Measurements from ENCODE around the gene NOP16. TPM values are rescaled to one million over a fixed set of nuclear protein-coding genes. Genes with fewer than 3 reads are reported as not detected.

NOP16 gene
- polyA plus RNA-seq, 2 of the 4 experiments (the other 2 are of a cell fraction), result 90.7 to 127 TPM

GRCh38 chr5:176405656-176406435 is 17.4 kb upstream of the NOP16 start:
- no peak for FAIRE-seq
- ChIA-PET POLR2A (interaction anchor here (1.9 kb wide), 1 partner anchor 17 kb away, joined by 5 read pairs; no protein-coding TSS in a partner anchor), CTCF (interaction anchor here (0.6 to 5.7 kb wide), 12 partner anchors 12 to 676 kb away, joined by 3 to 49 read pairs (median 4); partner anchors contain the start of genes CLTB and FAF2)
- H3K4me1 ChIP-seq, result peaks cover 9% of the 10 kb centered on the region; the same call in 2 of the 3 replicates
- no peak for TF ChIP-seq PBX3 (IDR thresholded peaks at IDR 0.05)
- 0 out of 3 replicates have a peak, but pooled peaks have one; percentile 16 for TF ChIP-seq CTCF (IDR thresholded peaks at IDR 0.05)
- no peak for TF ChIP-seq MAZ (IDR thresholded peaks at IDR 0.05; ENCODE audit: borderline replicate concordance, low read depth, low read length)
- no peak for TF ChIP-seq GATA3 (IDR thresholded peaks at IDR 0.05; ENCODE audit: borderline replicate concordance)
- no peak for TF ChIP-seq TP53 (CRISPR knock-in tag; IDR thresholded peaks at IDR 0.05)
- no peak for TF ChIP-seq REST (IDR thresholded peaks at IDR 0.05)
- TF ChIP-seq HMGXB4 (CRISPR knock-in tag; IDR thresholded peaks at IDR 0.05; ENCODE audit: borderline replicate concordance), result no peak
- peak in 1 of 2 experiments; percentile 16; a peak in 1 of 5 replicates for TF ChIP-seq RAD21 (conservative IDR thresholded peaks at IDR 0.05 in 1 of 2, IDR thresholded peaks at IDR 0.05 in 1 of 2)
- no peak for TF ChIP-seq TFCP2L1 (CRISPR knock-in tag; IDR thresholded peaks at IDR 0.05)
- H3K4me2 ChIP-seq, result no peak overlapping the region
- no peak overlapping the region for H3K4me3 ChIP-seq
- H3K27ac ChIP-seq, result no peak overlapping the region
- peak; percentile 70 to 80; a peak in 5 of 6 replicates for ATAC-seq
- DNase-seq (ENCODE audit: low read depth in 1 of 2, low spot score in 1 of 2), result peak in 1 of 2 experiments; percentile 44
- H3K9me3 ChIP-seq, result no peaks in the 10 kb centered on the region
- WGBS (ENCODE audit: missing lambda C conversion rate), result 86% methylated on average over 16 of the region's 20 CpGs

- H3K4me1 ChIP-seq, result peaks cover 14% of the 10 kb centered on the region; the same call in 2 of the 3 replicates
- DNase-seq (ENCODE audit: low read depth in 1 of 2, low spot score in 1 of 2) (no peak), FAIRE-seq (no peak), ATAC-seq (no peak)
- no peak overlapping the region for H3K4me2 ChIP-seq
- ChIA-PET CTCF (no interaction called here), POLR2A (no interaction called here)
- 89% methylated on average over 22 of the region's 22 CpGs for WGBS (ENCODE audit: missing lambda C conversion rate)
- no peaks in the 10 kb centered on the region for H3K9me3 ChIP-seq
- no peak overlapping the region for H3K27ac ChIP-seq
- H3K4me3 ChIP-seq, result no peak overlapping the region
- TF ChIP-seq JUN (IDR thresholded peaks at IDR 0.05) (no peak), FOSL2 (IDR thresholded peaks at IDR 0.05) (no peak), FOSL2 (CRISPR knock-in tag; IDR thresholded peaks at IDR 0.05) (no peak), SREBF2 (IDR thresholded peaks at IDR 0.05) (no peak), NFE2L2 (conservative IDR thresholded peaks at IDR 0.05; ENCODE audit: low read length) (no peak), MAZ (IDR thresholded peaks at IDR 0.05; ENCODE audit: borderline replicate concordance, low read depth, low read length) (no peak), EHMT2 (IDR thresholded peaks at IDR 0.05; ENCODE audit: low read depth) (no peak), REST (IDR thresholded peaks at IDR 0.05) (no peak), E2F6 (IDR thresholded peaks at IDR 0.05; ENCODE audit: borderline replicate concordance, low read depth) (no peak), USF2 (IDR thresholded peaks at IDR 0.05) (no peak)
These were observed 13.1 kb upstream of the NOP16 start for GRCh38 chr5:176401281-176402205.
